DMS114 treated with DMSO at 0.1 percent for 48 hours (cell line): ENCODE results near the gene IRF8.
"Not testable (repeated sequence)": the region's sequence is repeated elsewhere in the genome, so short reads cannot be mapped to it uniquely, and the experiment has no call there.

Source experiments
- DNase-seq: peaks from one replicate; lab custom pipeline; 2025; ENCODE audit not compliant: unreplicated experiment; lab: John Stamatoyannopoulos, UW

IRF8 gene

GRCh38 chr16:85868495-85868894 lies 30.5 kb upstream of the IRF8 start:
- DNase-seq = no peak

- DNase-seq = no peak
Observed at GRCh38 chr16:85869206-85869605, 29.8 kb upstream of the IRF8 start.

GRCh38 chr16:85869785-85870558 lies 29.0 kb upstream of the IRF8 start:
- no peak for DNase-seq

- DNase-seq = no peak
Observed at GRCh38 chr16:85871756-85872155, 27.2 kb upstream of the IRF8 start.

- DNase-seq = no peak
Observed at GRCh38 chr16:85872734-85873133, 26.2 kb upstream of the IRF8 start.

- no peak for DNase-seq
Observed at GRCh38 chr16:85873153-85873552, 25.8 kb upstream of the IRF8 start.

- DNase-seq = not testable (repeated sequence)
Observed at GRCh38 chr16:85874031-85874430, 24.9 kb upstream of the IRF8 start.

GRCh38 chr16:85878407-85878806 lies 20.6 kb upstream of the IRF8 start:
- DNase-seq = no peak

GRCh38 chr16:85878875-85879274 lies 20.1 kb upstream of the IRF8 start:
- no peak for DNase-seq

GRCh38 chr16:85879549-85879948 lies 19.4 kb upstream of the IRF8 start:
- no peak for DNase-seq

- DNase-seq = no peak
Observed at GRCh38 chr16:85879975-85880831, 18.8 kb upstream of the IRF8 start.

- DNase-seq = no peak
Observed at GRCh38 chr16:85880861-85881260, 18.1 kb upstream of the IRF8 start.

GRCh38 chr16:85881436-85881835 lies 17.5 kb upstream of the IRF8 start:
- DNase-seq = no peak

- no peak for DNase-seq
Observed at GRCh38 chr16:85882181-85882810, 16.7 kb upstream of the IRF8 start.

- DNase-seq = no peak
Observed at GRCh38 chr16:85883813-85884212, 15.1 kb upstream of the IRF8 start.

- DNase-seq = no peak
Observed at GRCh38 chr16:85884808-85885463, 14.0 kb upstream of the IRF8 start.

- no peak for DNase-seq
Observed at GRCh38 chr16:85885537-85885936, 13.4 kb upstream of the IRF8 start.

- DNase-seq = no peak
Observed at GRCh38 chr16:85888405-85889331, 10.3 kb upstream of the IRF8 start.

GRCh38 chr16:85891033-85891775 lies 7.8 kb upstream of the IRF8 start:
- DNase-seq = no peak

GRCh38 chr16:85891776-85892166 lies 7.2 kb upstream of the IRF8 start:
- no peak for DNase-seq
